Kidney epithelial cell (primary cell): ENCODE results near the gene PTPRU. TPM values are rescaled to one million over a fixed set of nuclear protein-coding genes. Genes with fewer than 3 reads are reported as not detected.

Source experiments
- DNase-seq: peaks from one replicate; pipeline ENCODE4 v3.0.0-alpha.2; 2010; ENCODE audit warnings: low read depth
- H3K27me3 ChIP-seq: 2 replicates; pipeline ENCODE4 v1.6.0; 2011; ENCODE audit warnings: low read length; ENCODE audit not compliant: control insufficient read depth, insufficient read depth
- H3K36me3 ChIP-seq: 2 replicates; pipeline ENCODE4 v1.5.1; 2011; ENCODE audit warnings: low read length; ENCODE audit not compliant: control insufficient read depth, insufficient read depth
- H3K4me3 ChIP-seq: 2 replicates; pipeline ENCODE4 v1.5.1; 2011; ENCODE audit warnings: low read depth, mild to moderate bottlenecking, control low read depth, low read length
- total RNA-seq: library from RNA; depleted of rRNA; stranded (reverse); fragments of >200 nt; gene quantifications from 2 replicates; pipeline ENCODE4 v1.2.3, GENCODE V29; 2015
- TF ChIP-seq, protein P1 (sequence below): IDR thresholded peaks from 2 replicates; pipeline ENCODE4 v1.5.1; 2011; ENCODE audit warnings: mild to moderate bottlenecking, moderate library complexity, low read length, control low read depth, inconsistent platforms; ENCODE audit not compliant: insufficient read depth, poor library complexity, severe bottlenecking

PTPRU gene
- total RNA-seq, 1 donor from 2014 or later, result 55.4 TPM

GRCh38 chr1:29222686-29223085 is 13.6 kb upstream of the PTPRU start:
- no peak overlapping the region for H3K4me3 ChIP-seq
- H3K36me3 ChIP-seq, result no peaks in the 10 kb centered on the region
- no peaks in the 10 kb centered on the region for H3K27me3 ChIP-seq
- DNase-seq, result no peak
- TF ChIP-seq, protein P1, sequence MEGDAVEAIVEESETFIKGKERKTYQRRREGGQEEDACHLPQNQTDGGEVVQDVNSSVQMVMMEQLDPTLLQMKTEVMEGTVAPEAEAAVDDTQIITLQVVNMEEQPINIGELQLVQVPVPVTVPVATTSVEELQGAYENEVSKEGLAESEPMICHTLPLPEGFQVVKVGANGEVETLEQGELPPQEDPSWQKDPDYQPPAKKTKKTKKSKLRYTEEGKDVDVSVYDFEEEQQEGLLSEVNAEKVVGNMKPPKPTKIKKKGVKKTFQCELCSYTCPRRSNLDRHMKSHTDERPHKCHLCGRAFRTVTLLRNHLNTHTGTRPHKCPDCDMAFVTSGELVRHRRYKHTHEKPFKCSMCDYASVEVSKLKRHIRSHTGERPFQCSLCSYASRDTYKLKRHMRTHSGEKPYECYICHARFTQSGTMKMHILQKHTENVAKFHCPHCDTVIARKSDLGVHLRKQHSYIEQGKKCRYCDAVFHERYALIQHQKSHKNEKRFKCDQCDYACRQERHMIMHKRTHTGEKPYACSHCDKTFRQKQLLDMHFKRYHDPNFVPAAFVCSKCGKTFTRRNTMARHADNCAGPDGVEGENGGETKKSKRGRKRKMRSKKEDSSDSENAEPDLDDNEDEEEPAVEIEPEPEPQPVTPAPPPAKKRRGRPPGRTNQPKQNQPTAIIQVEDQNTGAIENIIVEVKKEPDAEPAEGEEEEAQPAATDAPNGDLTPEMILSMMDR, result no peak

DNA sequence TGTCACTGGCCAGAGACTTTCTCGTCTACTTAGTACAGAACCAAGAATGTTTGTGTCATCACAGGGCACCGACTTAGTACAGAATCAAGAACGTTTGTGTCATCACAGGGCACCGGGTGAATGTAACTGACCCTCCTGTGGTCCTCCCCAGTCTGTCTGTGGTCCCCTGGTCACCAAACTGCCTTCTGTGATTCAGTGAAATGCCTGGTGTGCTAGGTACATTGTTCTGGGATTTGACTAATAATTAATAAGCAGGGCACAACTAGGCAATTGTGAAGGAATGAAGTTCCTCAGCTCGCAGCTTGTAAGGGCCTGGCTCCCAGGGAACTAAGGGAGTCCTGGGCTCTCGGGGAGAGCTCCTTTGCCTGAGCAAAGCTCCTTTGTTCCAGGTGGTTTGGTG is 12.8 kb upstream of the PTPRU start:
- no peak for DNase-seq
- TF ChIP-seq, protein P1, result no peak
- Histone ChIP-seq H3K4me3 (no peak overlapping the region), H3K27me3 (no peaks in the 10 kb centered on the region), H3K36me3 (no peaks in the 10 kb centered on the region)

DNA sequence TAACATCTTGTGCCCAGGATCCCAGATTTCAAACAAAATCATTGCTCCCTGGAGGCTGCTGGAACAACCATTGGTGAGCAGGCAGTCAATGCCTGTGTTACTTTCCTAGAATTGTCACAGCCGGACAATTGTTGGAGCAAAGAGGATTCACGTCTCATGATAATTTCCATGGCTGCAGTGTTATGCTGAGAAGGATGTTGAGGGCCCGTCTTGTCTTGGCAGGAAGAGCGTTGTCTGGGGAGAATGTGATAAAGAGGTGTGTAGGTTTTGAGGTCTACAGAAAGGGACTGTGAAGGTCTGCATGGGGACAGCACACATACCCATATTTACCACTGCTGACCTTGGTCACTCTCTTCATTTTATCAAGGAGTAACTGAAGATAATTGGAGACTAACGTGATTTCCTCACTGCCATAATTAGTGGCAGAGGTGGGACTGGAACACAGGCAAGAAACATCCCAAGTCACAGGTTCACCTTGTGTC is 11.9 kb upstream of the PTPRU start:
- Histone ChIP-seq H3K27me3 (no peaks in the 10 kb centered on the region), H3K36me3 (no peaks in the 10 kb centered on the region), H3K4me3 (no peak overlapping the region)
- no peak for DNase-seq
- TF ChIP-seq, protein P1, result no peak

DNA sequence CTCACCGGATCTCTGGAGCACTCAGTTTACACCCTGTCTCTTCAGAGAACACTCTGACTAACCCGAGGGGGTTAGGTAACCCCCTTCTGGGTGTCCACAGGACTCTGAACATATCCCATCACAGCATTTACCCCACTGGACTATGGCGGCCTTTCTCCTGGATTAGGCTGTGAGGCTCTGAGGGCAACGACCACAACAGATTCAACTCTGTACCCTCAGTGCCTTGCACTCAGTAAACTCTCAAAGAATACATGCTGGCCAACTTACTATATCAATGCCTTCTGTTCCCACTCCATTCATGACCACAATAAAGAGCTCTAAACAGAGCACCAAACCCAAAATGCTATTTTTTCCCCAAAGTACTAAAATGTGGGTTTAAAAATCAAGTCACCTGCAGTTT is 11.0 kb upstream of the PTPRU start:
- H3K36me3 ChIP-seq, result no peaks in the 10 kb centered on the region

DNA sequence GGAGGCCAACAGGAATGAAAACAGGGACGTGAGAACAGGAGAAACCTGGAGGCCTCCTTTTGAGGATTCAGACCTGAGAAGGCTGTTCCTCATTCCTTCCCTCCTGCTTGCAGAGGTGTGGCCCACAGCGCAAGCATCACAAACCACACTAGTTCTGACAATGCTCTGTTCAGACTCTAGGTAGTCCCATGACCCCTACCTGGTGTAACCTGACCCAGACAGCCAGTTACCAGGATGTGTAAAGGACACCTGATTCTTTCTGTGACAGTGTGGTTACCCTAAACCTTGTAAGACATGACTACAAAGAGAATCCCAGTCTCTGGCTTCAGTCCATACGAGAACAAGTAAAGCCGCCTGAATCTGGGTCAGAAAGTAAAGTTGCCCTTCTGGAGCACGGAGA is 8.8 kb upstream of the PTPRU start:
- Histone ChIP-seq H3K36me3 (no peaks in the 10 kb centered on the region), H3K27me3 (no peaks in the 10 kb centered on the region), H3K4me3 (no peak overlapping the region)
- TF ChIP-seq, protein P1, result no peak
- DNase-seq, result no peak

More for the DNA sequence above, 11.0 kb upstream of the PTPRU start:
- TF ChIP-seq, protein P1, result no peak
- DNase-seq, result no peak
- Histone ChIP-seq H3K27me3 (no peaks in the 10 kb centered on the region), H3K4me3 (no peak overlapping the region)

GRCh38 chr1:29230204-29230552 is 6.1 kb upstream of the PTPRU start:
- DNase-seq, result no peak
- TF ChIP-seq, protein P1, result no peak
- Histone ChIP-seq H3K36me3 (no peaks in the 10 kb centered on the region), H3K27me3 (no peaks in the 10 kb centered on the region), H3K4me3 (peak overlapping the region; percentile 58)
